B cell (primary cell): ENCODE results near the gene BTBD18.

Experiments used
- EZH2 ChIP-seq: IDR thresholded peaks from 2 replicates; pipeline ENCODE4 v1.6.1; 2012; ENCODE audit warnings: borderline replicate concordance, low read depth, mild to moderate bottlenecking, moderate library complexity, low read length; ENCODE audit not compliant: insufficient read depth, poor library complexity, severe bottlenecking
- TF ChIP-seq, protein P1 (sequence below): fragments of 200-600 bp; IDR thresholded peaks from one replicate; pipeline ENCODE4 v1.8.0; 2022; ENCODE audit warnings: antibody characterized with exemption, mild to moderate bottlenecking

DNA sequence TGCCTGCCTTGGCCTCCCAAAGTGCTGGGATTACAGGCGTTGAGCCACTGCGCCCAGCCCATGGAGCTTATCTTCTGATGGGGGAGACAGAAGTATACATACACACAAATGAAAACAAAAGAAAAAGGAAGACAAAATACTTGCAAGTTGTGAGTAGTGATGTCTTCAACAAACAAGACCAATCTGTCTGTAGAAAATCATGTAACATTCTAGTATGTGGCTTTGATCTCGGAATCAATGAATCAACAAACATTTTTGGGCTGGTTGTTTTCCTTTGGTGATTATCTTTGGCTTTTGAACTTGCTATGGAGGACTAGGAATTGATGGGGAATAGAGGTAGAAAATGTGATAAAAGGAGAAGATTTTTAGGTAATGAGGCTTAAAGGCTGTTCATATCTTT is 6.6 kb upstream of the BTBD18 start:
- TF ChIP-seq, protein P1, sequence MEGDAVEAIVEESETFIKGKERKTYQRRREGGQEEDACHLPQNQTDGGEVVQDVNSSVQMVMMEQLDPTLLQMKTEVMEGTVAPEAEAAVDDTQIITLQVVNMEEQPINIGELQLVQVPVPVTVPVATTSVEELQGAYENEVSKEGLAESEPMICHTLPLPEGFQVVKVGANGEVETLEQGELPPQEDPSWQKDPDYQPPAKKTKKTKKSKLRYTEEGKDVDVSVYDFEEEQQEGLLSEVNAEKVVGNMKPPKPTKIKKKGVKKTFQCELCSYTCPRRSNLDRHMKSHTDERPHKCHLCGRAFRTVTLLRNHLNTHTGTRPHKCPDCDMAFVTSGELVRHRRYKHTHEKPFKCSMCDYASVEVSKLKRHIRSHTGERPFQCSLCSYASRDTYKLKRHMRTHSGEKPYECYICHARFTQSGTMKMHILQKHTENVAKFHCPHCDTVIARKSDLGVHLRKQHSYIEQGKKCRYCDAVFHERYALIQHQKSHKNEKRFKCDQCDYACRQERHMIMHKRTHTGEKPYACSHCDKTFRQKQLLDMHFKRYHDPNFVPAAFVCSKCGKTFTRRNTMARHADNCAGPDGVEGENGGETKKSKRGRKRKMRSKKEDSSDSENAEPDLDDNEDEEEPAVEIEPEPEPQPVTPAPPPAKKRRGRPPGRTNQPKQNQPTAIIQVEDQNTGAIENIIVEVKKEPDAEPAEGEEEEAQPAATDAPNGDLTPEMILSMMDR = no peak
- TF ChIP-seq EZH2 = no peak
